ENCODE measurements around the gene LBR. TPM values are rescaled to one million over a fixed set of nuclear protein-coding genes. Genes with fewer than 3 reads are reported as not detected.

LBR gene
- total and polyA plus RNA-seq, 5 donors: 7.8 to 21.6 (median 18.9) TPM

DNA sequence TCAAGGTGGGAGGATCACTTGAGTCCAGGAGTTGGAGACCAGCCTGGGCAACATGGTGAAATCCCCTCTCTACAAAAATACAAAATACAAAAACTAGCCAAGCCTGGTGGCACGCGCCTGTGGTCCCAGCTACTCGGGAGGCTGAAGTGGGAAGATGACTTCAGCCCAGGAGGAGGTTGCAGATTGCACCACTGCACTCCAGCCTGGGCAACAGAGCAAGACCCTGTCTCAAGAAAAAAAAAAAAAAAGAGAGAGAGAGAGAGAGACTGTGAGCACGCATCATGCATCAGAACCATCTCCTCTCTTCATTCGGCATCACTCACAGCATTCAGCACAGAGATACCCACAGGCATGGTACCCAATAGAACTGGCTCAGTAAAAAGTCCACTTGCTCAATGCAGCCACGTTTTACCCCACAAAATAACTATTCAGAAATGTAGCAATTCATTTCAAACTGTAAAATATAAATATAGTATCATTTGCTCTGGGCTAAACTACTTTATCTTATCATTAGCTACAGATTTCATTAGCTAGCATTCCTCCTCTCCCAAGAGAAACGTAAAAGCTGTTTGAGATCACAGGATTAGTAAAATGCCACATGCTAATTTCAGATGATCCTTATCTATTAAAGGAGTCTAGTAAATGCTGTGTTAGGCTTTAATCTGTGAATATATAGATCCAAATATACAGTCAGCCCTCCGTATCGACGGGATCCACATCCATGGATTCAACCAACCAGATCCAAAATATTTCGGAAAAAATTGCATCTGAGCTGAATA lies 11.7 kb downstream of the LBR start:
- intact Hi-C loops (cut with DNase I): no loop called here
- H3K4me3 ChIP-seq (ENCODE audit: low read length): no peak overlapping the region
- 90% methylated on average over 11 of the region's 11 CpGs for WGBS
- ATAC-seq (no peak), DNase-seq (no peak)
- no peaks in the 10 kb centered on the region for H3K4me1 ChIP-seq (ENCODE audit: control insufficient read depth, insufficient read depth, low read length)
- no peaks in the 10 kb centered on the region for H3K27me3 ChIP-seq (ENCODE audit: control insufficient read depth, insufficient read depth)
- H3K27ac ChIP-seq (ENCODE audit: low read length): no peak overlapping the region
- no peaks in the 10 kb centered on the region for H3K9me3 ChIP-seq (ENCODE audit: control insufficient read depth, low read length)

DNA sequence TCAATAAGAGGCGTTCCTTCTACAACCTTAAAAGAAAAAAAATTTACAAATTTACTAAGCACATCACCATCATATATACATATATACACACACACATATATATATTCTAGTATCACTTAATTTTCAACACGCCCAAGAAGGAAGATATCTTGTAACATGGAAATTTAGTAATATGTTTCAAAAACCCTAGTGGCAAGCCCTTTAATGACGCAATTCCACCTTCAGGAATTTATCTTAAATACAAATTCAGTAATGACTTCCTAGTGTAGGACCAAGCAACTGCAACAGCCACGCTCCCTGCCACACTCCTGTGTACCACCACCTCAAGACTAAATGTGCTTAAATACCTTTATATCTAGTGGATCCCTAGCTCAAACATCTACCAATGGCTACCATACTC lies 12.5 kb downstream of the LBR start:
- Histone ChIP-seq H3K27me3 (ENCODE audit: control insufficient read depth, insufficient read depth) (no peaks in the 10 kb centered on the region), H3K4me1 (ENCODE audit: control insufficient read depth, insufficient read depth, low read length) (no peaks in the 10 kb centered on the region), H3K27ac (ENCODE audit: low read length) (no peak overlapping the region), H3K9me3 (ENCODE audit: control insufficient read depth, low read length) (no peaks in the 10 kb centered on the region), H3K4me3 (ENCODE audit: low read length) (no peak overlapping the region)
- no peak for DNase-seq
- ATAC-seq: no peak
- intact Hi-C loops (cut with DNase I): no loop called here
- 95% methylated on average over 4 of the region's 4 CpGs for WGBS

DNA sequence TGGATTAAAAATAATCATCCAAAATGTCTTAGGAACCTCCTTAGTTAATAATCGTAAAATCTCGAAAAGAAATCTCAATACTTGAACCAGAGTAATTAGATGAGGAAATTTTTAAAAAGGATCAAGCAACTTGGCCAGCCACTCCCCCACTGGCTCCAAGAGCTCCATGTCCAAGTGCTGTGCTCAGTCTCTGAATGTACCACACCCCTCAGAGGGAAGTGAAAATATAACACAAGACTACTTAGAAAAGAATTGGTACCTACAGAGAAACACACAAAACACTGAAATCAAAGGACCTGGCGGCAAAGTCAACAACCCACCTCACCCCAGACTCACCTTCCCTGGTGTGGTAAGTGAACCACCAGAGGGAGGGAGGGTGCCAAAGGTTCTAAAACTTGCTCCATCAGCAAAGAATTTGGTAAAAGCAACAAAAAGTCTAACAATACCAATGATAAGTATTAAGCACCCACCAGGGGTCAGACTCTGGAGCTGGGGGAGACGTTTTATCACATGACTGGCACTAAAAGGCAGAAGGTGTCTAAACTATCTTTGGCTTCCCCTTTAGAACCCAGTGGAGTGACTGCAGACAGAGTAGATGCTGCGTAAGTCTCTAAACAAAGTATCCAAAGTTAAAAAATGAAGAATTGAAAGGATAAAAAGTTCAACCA lies 14.0 kb downstream of the LBR start:
- 87% methylated on average over 5 of the region's 5 CpGs for WGBS
- H3K27ac ChIP-seq (ENCODE audit: low read length): no peak overlapping the region

DNA sequence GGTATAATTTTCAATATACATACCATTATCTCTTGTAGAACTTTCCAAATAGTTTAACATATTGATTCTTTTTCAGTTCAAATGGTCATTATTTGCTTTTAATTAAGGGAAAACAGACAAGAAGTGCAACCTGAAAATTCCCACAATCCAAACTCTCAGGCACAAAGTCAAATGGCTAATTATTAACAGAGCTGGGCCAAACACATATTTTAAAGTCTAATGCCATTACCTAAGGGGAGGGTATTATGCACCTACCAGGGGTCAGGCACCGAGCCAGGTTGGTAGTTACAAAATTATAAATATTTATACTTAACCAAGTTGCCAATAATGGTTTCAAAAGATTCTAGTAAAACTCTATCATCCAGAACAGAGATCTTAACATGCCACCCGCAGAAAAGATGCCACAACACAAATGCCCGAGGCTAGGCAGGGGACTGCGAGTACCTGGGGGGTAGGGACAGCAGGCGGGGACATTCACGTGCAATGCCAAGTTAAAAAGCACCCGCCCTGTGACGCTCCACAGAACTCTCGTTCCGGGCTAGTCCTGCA lies 15.0 kb downstream of the LBR start:
- no peaks in the 10 kb centered on the region for H3K27me3 ChIP-seq (ENCODE audit: control insufficient read depth, insufficient read depth)
- H3K9me3 ChIP-seq (ENCODE audit: control insufficient read depth, low read length): no peaks in the 10 kb centered on the region
- ATAC-seq (peak in 1 of 2 donors; percentile 29), DNase-seq (no peak)
- intact Hi-C loops (cut with DNase I): no loop called here
- no peak overlapping the region for H3K4me3 ChIP-seq (ENCODE audit: low read length)
- H3K4me1 ChIP-seq (ENCODE audit: control insufficient read depth, insufficient read depth, low read length): no peaks in the 10 kb centered on the region
- no peak overlapping the region for H3K27ac ChIP-seq (ENCODE audit: low read length)
- 93% methylated on average over 10 of the region's 10 CpGs for WGBS

More for the DNA sequence above, 14.0 kb downstream of the LBR start:
- Histone ChIP-seq H3K4me3 (ENCODE audit: low read length) (no peak overlapping the region), H3K27me3 (ENCODE audit: control insufficient read depth, insufficient read depth) (no peaks in the 10 kb centered on the region), H3K9me3 (ENCODE audit: control insufficient read depth, low read length) (no peaks in the 10 kb centered on the region), H3K4me1 (ENCODE audit: control insufficient read depth, insufficient read depth, low read length) (no peaks in the 10 kb centered on the region)
- ATAC-seq (no peak), DNase-seq (no peak)
- intact Hi-C loops (cut with DNase I): no loop called here

DNA sequence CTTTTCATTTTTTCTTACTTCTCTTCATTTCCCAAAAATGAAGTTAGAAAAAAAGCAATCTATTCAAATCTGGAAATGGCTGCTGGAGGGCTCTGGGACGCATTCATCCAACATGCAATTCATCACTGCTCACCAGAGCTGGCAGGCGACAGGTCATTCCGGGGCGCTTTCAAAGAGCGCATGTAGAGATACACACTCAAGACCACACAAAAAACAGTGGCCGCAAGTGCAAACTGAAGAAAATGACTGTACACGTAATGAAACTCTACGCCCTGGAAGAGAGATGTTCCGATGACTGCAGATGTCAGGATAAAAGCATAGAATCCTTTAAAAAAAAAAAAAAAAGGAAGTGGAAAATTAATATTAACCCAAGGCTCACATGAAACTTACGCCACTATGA lies 15.5 kb downstream of the LBR start:
- Histone ChIP-seq H3K4me1 (ENCODE audit: control insufficient read depth, insufficient read depth, low read length) (no peaks in the 10 kb centered on the region), H3K9me3 (ENCODE audit: control insufficient read depth, low read length) (no peaks in the 10 kb centered on the region), H3K4me3 (ENCODE audit: low read length) (no peak overlapping the region), H3K27me3 (ENCODE audit: control insufficient read depth, insufficient read depth) (no peaks in the 10 kb centered on the region), H3K27ac (ENCODE audit: low read length) (no peak overlapping the region)
- DNase-seq (no peak), ATAC-seq (no peak)
- intact Hi-C loops (cut with DNase I): no loop called here
- WGBS: 91% methylated on average over 10 of the region's 10 CpGs

DNA sequence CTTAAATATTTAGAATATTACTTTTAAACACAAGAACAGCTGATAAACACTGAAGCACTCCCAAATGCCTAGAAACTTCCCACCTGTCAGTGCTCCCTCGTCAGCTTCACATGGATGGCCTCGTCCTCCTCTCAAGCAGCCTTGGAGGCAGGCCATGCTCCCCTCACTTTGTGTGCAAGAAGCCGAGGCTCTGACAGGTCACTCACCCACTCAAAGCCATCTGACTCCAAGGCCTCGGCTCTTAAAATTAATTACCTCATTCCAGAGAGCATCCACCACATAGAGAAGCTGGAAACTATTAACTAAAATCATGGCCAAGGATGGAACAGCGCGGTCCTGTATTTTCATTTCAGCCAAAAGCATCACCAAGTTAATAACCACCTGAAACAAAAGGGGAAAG lies 17.8 kb downstream of the LBR start:
- H3K4me3 ChIP-seq (ENCODE audit: low read length): no peak overlapping the region
- no peaks in the 10 kb centered on the region for H3K27me3 ChIP-seq (ENCODE audit: control insufficient read depth, insufficient read depth)
- H3K27ac ChIP-seq (ENCODE audit: low read length): no peak overlapping the region
- intact Hi-C loops (cut with DNase I): no loop called here
- WGBS: 82% methylated on average over 6 of the region's 6 CpGs
- ATAC-seq (no peak), DNase-seq (no peak)
- no peaks in the 10 kb centered on the region for H3K9me3 ChIP-seq (ENCODE audit: control insufficient read depth, low read length)
- H3K4me1 ChIP-seq (ENCODE audit: control insufficient read depth, insufficient read depth, low read length): no peaks in the 10 kb centered on the region

DNA sequence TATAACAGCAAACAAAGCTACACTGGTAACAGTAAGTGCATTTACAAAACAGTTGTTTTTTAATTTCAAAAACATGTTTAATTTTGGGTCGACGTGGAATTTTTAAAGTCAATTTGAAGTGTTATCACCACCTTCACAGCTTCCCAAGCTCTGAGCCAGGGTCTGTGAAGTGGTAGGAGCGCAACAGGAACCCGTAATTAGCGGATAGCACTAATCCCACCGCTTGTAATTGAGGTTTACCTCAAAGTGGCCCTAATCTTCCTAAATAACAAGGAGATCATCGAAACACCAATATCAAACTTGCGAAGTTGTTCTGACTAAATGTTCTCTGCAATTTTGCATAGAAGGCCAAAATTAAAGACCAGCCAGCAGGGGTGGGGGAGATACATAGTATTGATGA lies 18.8 kb downstream of the LBR start:
- H3K4me1 ChIP-seq (ENCODE audit: control insufficient read depth, insufficient read depth, low read length): no peaks in the 10 kb centered on the region
- no peak overlapping the region for H3K27ac ChIP-seq (ENCODE audit: low read length)
- no peaks in the 10 kb centered on the region for H3K9me3 ChIP-seq (ENCODE audit: control insufficient read depth, low read length)
- no peaks in the 10 kb centered on the region for H3K27me3 ChIP-seq (ENCODE audit: control insufficient read depth, insufficient read depth)
- DNase-seq (no peak), ATAC-seq (no peak)
- 87% methylated on average over 8 of the region's 8 CpGs for WGBS
- intact Hi-C loops (cut with DNase I): no loop called here
- H3K4me3 ChIP-seq (ENCODE audit: low read length): no peak overlapping the region

DNA sequence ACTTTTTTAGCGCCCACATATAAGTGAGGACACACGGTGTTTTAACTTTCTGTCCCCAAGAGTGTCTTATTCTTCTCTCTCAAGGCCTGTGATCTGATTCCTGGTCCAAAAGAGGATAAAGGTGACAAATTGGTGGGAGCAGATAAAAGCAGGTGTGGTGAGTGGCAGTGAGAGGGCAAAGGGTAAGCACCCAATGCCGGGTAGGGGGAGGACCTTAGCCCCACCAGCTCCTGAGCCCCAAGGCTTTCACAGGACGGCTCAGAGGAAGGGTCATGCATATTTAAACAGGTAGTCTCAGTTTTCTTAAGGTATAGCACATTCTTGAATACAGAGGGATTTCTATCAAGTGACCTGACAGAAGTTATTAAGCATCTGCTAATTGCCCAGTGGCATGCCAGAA lies 19.6 kb downstream of the LBR start:
- WGBS: 87% methylated on average over 4 of the region's 4 CpGs
- H3K9me3 ChIP-seq (ENCODE audit: control insufficient read depth, low read length): no peaks in the 10 kb centered on the region
- no peak overlapping the region for H3K4me3 ChIP-seq (ENCODE audit: low read length)
- H3K4me1 ChIP-seq (ENCODE audit: control insufficient read depth, insufficient read depth, low read length): no peaks in the 10 kb centered on the region
- ATAC-seq (no peak), DNase-seq (no peak)
- H3K27ac ChIP-seq (ENCODE audit: low read length): no peak overlapping the region
- intact Hi-C loops (cut with DNase I): no loop called here
- H3K27me3 ChIP-seq (ENCODE audit: control insufficient read depth, insufficient read depth): no peaks in the 10 kb centered on the region

DNA sequence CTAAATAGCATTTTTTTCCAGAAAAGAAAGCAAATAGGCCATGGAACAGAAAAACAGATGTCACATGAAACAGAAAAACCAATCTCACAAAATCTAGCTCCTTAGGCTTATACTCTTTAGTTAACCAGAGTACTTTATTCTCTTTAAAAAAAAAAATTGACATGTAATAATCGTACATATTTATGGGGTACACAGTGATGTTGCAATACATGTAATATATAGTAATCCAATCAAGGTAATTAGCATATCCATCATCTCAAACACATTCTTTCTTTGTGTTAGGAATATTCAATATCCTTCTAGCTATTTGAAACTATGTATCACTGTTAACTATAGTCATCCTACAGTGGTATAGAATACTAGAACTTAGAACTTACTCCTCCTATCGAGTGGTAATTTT lies 20.1 kb downstream of the LBR start:
- no peak overlapping the region for H3K27ac ChIP-seq (ENCODE audit: low read length)
- H3K9me3 ChIP-seq (ENCODE audit: control insufficient read depth, low read length): no peaks in the 10 kb centered on the region
- DNase-seq: no peak
- H3K27me3 ChIP-seq (ENCODE audit: control insufficient read depth, insufficient read depth): no peaks in the 10 kb centered on the region
- ATAC-seq: no peak
- 93% methylated on average over 2 of the region's 2 CpGs for WGBS
- intact Hi-C loops (cut with DNase I): no loop called here
- no peaks in the 10 kb centered on the region for H3K4me1 ChIP-seq (ENCODE audit: control insufficient read depth, insufficient read depth, low read length)
- H3K4me3 ChIP-seq (ENCODE audit: low read length): no peak overlapping the region

DNA sequence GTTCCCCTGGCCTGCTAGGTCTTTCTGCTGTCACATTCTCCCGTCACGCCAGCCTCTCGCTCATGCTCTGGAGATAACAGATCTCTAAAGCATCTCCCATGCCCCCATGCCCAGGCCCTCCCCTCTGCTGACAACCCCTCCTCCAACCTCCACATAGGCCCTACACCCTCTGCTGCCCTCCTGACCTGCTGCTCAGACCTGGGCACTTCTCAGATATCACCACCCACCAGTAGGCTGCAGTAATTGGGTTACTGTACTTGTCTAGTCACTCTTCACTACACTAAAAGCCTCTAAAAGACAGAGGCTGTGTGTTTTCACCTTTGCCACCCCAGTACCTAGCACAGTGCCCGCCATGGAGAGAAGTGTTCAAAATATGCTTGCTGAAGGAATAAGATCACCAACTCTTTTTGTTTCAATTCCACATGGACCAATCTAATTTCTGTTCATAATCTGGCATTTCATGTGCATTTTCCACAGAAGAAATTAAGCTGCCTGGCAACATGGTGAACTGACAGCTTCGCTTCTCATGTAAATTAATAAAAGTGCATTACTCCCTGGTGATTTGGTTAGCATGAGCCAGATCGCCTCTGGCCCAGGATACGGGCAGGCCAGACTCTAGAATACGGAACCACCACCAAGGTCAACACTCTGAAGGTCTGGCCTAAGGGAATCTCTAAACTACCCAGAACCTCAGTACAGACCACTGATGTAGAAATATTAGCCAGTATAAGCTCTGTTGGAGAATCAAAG lies 20.7 kb downstream of the LBR start:
- intact Hi-C loops (cut with DNase I): no loop called here
- ATAC-seq (no peak), DNase-seq (no peak)
- 96% methylated on average over 8 of the region's 8 CpGs for WGBS
- Histone ChIP-seq H3K27ac (ENCODE audit: low read length) (no peak overlapping the region), H3K4me1 (ENCODE audit: control insufficient read depth, insufficient read depth, low read length) (no peaks in the 10 kb centered on the region), H3K27me3 (ENCODE audit: control insufficient read depth, insufficient read depth) (no peaks in the 10 kb centered on the region), H3K9me3 (ENCODE audit: control insufficient read depth, low read length) (no peaks in the 10 kb centered on the region), H3K4me3 (ENCODE audit: low read length) (no peak overlapping the region)

DNA sequence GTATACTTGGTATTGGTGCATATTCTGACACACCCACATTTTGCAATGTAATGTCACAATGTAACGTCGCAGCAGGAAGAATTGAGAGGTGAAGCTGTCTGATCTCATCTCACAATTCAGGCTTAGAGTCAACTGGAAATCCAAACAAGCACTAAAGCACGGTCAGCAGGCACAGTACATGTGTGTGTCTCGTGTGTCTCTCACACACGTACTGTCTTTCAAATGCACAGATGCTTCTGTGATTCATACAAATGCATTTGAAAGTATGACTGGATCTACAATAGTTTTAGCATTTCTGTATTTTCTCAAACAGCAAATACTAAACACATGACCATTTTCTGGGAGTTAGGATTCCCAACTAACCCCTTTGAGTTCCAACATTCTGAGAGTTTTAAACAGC lies 26.9 kb downstream of the LBR start:
- no peaks in the 10 kb centered on the region for H3K27me3 ChIP-seq (ENCODE audit: control insufficient read depth, insufficient read depth)
- intact Hi-C loops (cut with DNase I): no loop called here
- no peak for DNase-seq
- no peaks in the 10 kb centered on the region for H3K9me3 ChIP-seq (ENCODE audit: control insufficient read depth, low read length)
- no peak overlapping the region for H3K4me3 ChIP-seq (ENCODE audit: low read length)
- no peak for ATAC-seq
- no peak overlapping the region for H3K27ac ChIP-seq (ENCODE audit: low read length)
- H3K4me1 ChIP-seq (ENCODE audit: control insufficient read depth, insufficient read depth, low read length): no peaks in the 10 kb centered on the region
- 88% methylated on average over 5 of the region's 5 CpGs for WGBS
